Measurements from ENCODE around the gene SIDT2. TPM values are rescaled to one million over a fixed set of nuclear protein-coding genes. Genes with fewer than 3 reads are reported as not detected.
A peak's percentile ranks its signal among the peaks of the same experiment; 100 is the strongest.
"Not testable (repeated sequence)": the region's sequence is repeated elsewhere in the genome, so short reads cannot be mapped to it uniquely, and the experiment has no call there.

Gene SIDT2
- total RNA-seq, 4 donors from 2014 or later = 38.4 to 49.4 (median 40.7) TPM

DNA sequence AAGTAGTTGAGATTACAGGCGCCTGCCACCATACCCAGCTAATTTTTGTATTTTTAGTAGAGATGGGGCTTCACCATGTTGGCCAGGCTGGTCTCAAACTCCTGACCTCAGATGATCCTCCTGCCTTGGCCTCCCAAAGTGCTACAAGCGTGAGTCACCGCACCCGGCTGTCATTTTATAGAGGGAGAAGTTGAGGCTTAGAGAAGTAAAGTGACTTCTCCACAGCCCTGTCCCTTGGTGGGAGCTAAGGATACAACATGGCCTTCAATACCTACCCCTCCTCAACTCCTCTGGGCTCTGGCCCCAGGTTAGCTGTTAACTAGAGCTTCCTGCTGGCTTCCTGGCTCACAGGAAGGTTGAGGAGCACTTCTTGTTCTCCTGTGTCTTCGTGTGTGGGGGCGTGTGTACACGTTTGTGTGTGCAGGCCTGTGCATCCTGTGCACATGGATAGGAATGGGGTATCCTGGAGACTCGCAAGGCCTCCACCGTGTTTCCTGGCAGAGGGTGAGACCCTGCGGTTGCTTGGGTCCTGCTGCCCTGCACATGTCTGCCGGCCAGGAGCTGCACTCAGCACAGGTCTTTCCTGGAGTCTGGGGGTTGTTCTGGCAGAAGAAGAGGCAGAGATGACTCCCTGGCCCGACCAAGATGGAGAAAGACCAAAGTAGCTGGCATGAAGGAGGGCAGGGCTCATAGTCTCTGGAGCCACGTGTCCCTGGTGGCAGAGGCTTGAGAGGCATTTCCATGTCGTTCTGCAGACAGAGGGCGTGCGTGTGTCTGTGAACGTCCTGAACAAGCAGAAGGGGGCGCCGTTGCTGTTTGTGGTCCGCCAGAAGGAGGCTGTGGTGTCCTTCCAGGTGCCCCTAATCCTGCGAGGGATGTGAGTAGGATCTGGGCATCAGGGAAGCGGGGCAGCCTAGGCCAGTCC is 2.4 kb downstream of the SIDT2 start:
- peak; percentile 60 to 89 for DNase-seq (ENCODE audit: low spot score in 2 of 2)
- 45 to 50% methylated on average over 21 to 22 of the region's 22 CpGs for WGBS, 2 donors
- TF ChIP-seq, protein P1, sequence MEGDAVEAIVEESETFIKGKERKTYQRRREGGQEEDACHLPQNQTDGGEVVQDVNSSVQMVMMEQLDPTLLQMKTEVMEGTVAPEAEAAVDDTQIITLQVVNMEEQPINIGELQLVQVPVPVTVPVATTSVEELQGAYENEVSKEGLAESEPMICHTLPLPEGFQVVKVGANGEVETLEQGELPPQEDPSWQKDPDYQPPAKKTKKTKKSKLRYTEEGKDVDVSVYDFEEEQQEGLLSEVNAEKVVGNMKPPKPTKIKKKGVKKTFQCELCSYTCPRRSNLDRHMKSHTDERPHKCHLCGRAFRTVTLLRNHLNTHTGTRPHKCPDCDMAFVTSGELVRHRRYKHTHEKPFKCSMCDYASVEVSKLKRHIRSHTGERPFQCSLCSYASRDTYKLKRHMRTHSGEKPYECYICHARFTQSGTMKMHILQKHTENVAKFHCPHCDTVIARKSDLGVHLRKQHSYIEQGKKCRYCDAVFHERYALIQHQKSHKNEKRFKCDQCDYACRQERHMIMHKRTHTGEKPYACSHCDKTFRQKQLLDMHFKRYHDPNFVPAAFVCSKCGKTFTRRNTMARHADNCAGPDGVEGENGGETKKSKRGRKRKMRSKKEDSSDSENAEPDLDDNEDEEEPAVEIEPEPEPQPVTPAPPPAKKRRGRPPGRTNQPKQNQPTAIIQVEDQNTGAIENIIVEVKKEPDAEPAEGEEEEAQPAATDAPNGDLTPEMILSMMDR (IDR thresholded peaks at IDR 0.05) = peak in 1 of 3 donors; percentile 18
- TF ChIP-seq POLR2A (IDR thresholded peaks at IDR 0.05) = no peak
- intact Hi-C loops (cut with DNase I; ENCODE audit: low total_unique reads) = no loop called here
- H3K4me3 ChIP-seq (ENCODE audit: low read depth, poor library complexity, severe bottlenecking) = no peak overlapping the region

GRCh38 chr11:117181586-117182550 is 3.3 kb downstream of the SIDT2 start:
- 87 to 94% methylated on average over 13 to 22 of the region's 22 CpGs for WGBS, 2 donors
- H3K4me3 ChIP-seq (ENCODE audit: low read depth, poor library complexity, severe bottlenecking) = no peak overlapping the region

DNA sequence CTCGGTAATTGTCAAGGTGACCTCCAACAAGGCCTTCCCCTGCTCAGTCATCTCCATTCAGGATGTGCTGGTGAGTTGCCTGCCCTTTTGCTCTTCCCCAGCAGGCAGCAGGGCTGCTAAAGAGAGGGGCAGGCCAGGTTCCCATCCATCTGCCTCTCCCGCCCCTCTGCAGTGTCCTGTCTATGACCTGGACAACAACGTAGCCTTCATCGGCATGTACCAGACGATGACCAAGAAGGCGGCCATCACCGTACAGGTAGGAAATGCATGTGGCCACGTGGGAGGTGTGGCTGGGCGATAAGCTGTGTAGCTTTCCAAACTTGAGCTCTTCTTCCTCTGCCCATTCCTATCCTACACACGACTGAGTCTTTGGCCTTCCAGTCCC is 4.0 kb downstream of the SIDT2 start:
- DNase-seq (ENCODE audit: low spot score in 2 of 2) = peak in 1 of 2 donors; percentile 72
- 91 to 96% methylated on average over 10 of the region's 10 CpGs for WGBS, 2 donors
- intact Hi-C loops (cut with DNase I; ENCODE audit: low total_unique reads) = no loop called here

More at GRCh38 chr11:117181586-117182550, 3.3 kb downstream of the SIDT2 start:
- intact Hi-C loops (cut with DNase I; ENCODE audit: low total_unique reads) = no loop called here
- TF ChIP-seq, protein P1 (IDR thresholded peaks at IDR 0.05) = no peak
- no peak for TF ChIP-seq POLR2A (IDR thresholded peaks at IDR 0.05)
- peak in 1 of 2 donors; percentile 78 for DNase-seq (ENCODE audit: low spot score in 2 of 2)

GRCh38 chr11:117183178-117183577 is 4.6 kb downstream of the SIDT2 start:
- intact Hi-C loops (cut with DNase I; ENCODE audit: low total_unique reads); H3K4me3 ChIP-seq (ENCODE audit: low read depth, poor library complexity, severe bottlenecking): not testable (repeated sequence)
- DNase-seq (ENCODE audit: low spot score in 2 of 2) = peak in 1 of 2 donors; percentile 18
- WGBS, 2 donors = 88 to 91% methylated on average over 13 of the region's 13 CpGs

More for the DNA sequence above, 4.0 kb downstream of the SIDT2 start:
- no peak overlapping the region for H3K4me3 ChIP-seq (ENCODE audit: low read depth, poor library complexity, severe bottlenecking)
- TF ChIP-seq POLR2A (IDR thresholded peaks at IDR 0.05) = no peak
- TF ChIP-seq, protein P1 (IDR thresholded peaks at IDR 0.05) = no peak

GRCh38 chr11:117183724-117184349 is 5.3 kb downstream of the SIDT2 start:
- intact Hi-C loops (cut with DNase I; ENCODE audit: low total_unique reads) = no loop called here
- TF ChIP-seq, protein P1 (IDR thresholded peaks at IDR 0.05) = no peak
- TF ChIP-seq POLR2A (IDR thresholded peaks at IDR 0.05) = no peak
- peak in 1 of 2 donors; percentile 79 for DNase-seq (ENCODE audit: low spot score in 2 of 2)
- no peak overlapping the region for H3K4me3 ChIP-seq (ENCODE audit: low read depth, poor library complexity, severe bottlenecking)
- WGBS, 2 donors = 70 to 72% methylated on average over 11 of the region's 11 CpGs
